NB4 (cell line): ENCODE measurements around the gene CNGA1.

Source experiments
- POLR2A ChIP-seq: IDR thresholded peaks from 2 replicates; pipeline ENCODE4 v1.6.1; 2011; ENCODE audit warnings: mild to moderate bottlenecking; ENCODE audit not compliant: insufficient read length; ENCODE audit errors: extremely low read depth
- TF ChIP-seq, protein P1 (sequence below): IDR thresholded peaks from one replicate; pipeline ENCODE4 v1.5.1; 2012; ENCODE audit warnings: low read depth, low read length
- TF ChIP-seq, protein P2 (sequence below): IDR thresholded peaks from 2 replicates; pipeline ENCODE4 v1.6.1; 2011; ENCODE audit warnings: low read depth, low read length

DNA sequence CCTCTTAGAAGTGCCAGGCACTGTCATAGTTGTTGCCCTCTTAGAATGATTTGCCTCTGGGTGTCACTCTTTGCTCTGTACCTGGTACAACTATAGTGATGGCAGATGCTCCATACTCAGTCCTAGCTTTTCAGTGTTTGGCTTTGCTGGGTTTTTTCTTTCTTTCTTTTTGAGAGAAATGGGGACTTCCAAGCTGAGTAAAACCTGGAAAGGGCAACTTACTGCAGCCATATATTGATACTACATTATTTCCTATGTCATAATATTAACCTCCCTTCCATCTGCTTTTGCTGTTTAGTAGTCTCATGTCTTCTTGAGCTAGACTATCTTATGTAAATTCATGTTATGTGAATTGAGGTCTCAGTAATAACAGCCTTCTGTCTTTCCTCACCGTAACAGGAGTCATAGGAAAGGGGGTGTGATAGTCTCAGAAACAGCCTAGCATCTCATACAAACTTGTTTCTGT lies 49.1 kb upstream of the CNGA1 start:
- TF ChIP-seq, protein P1, sequence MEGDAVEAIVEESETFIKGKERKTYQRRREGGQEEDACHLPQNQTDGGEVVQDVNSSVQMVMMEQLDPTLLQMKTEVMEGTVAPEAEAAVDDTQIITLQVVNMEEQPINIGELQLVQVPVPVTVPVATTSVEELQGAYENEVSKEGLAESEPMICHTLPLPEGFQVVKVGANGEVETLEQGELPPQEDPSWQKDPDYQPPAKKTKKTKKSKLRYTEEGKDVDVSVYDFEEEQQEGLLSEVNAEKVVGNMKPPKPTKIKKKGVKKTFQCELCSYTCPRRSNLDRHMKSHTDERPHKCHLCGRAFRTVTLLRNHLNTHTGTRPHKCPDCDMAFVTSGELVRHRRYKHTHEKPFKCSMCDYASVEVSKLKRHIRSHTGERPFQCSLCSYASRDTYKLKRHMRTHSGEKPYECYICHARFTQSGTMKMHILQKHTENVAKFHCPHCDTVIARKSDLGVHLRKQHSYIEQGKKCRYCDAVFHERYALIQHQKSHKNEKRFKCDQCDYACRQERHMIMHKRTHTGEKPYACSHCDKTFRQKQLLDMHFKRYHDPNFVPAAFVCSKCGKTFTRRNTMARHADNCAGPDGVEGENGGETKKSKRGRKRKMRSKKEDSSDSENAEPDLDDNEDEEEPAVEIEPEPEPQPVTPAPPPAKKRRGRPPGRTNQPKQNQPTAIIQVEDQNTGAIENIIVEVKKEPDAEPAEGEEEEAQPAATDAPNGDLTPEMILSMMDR: no peak
- TF ChIP-seq, protein P2, sequence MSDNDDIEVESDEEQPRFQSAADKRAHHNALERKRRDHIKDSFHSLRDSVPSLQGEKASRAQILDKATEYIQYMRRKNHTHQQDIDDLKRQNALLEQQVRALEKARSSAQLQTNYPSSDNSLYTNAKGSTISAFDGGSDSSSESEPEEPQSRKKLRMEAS: no peak
- TF ChIP-seq POLR2A: no peak
